CD4-positive, alpha-beta T cell (primary cell): ENCODE measurements around the gene RANBP3L. TPM values are rescaled to one million over a fixed set of nuclear protein-coding genes. Genes with fewer than 3 reads are reported as not detected.
"Not testable (repeated sequence)": the region's sequence is repeated elsewhere in the genome, so short reads cannot be mapped to it uniquely, and the experiment has no call there.

Source experiments
- ATAC-seq: fragments of 200-7000 bp; cut with Tn5 transposase; one replicate; pipeline ENCODE4 v1.10.0; 2022; ENCODE audit warnings: mild to moderate bottlenecking; ENCODE audit not compliant: poor library complexity
- CTCF ChIA-PET: fragments of 350-600 bp; sonication (Branson Sonifier 250); formaldehyde crosslinking; loops from one replicate; lab custom pipeline; 2021; ENCODE audit warnings: antibody characterized with exemption, inconsistent platforms; lab: Charles Lee
- POLR2A ChIA-PET: fragments of 350-600 bp; sonication (Branson Sonifier 250); formaldehyde crosslinking; loops from one replicate; lab custom pipeline; 2021; ENCODE audit warnings: antibody characterized with exemption, inconsistent platforms; lab: Charles Lee
- DNase-seq, 14 experiments: peaks; one replicate each; pipeline ENCODE4 v3.0.0-alpha.2; 2013 to 2020; ENCODE audit warnings: mixed read lengths in 2 of 14
- H3K27ac ChIP-seq, 2 donors: one replicate each; pipeline versions ENCODE4 v1.5.1 to v1.7.0; 2013; ENCODE audit warnings: low read length in 2 of 2, low read depth in 1 of 2, mild to moderate bottlenecking in 1 of 2
- H3K27me3 ChIP-seq, 2 experiments: 1 replicate in 1 of 2; 2 replicates in 1 of 2; pipeline versions ENCODE4 v1.6.1 to v1.7.0; 2013; ENCODE audit warnings: low read length in 2 of 2, control low read depth in 1 of 2, mild to moderate bottlenecking in 1 of 2, moderate library complexity in 1 of 2; ENCODE audit not compliant: insufficient read depth in 2 of 2, control insufficient read depth in 1 of 2
- H3K36me3 ChIP-seq: one replicate; pipeline ENCODE4 v1.6.1; 2013; ENCODE audit warnings: low read length, control low read depth; ENCODE audit not compliant: insufficient read depth
- H3K4me1 ChIP-seq: one replicate; pipeline ENCODE4 v1.6.1; 2013; ENCODE audit warnings: low read length, control low read depth; ENCODE audit not compliant: insufficient read depth
- H3K4me3 ChIP-seq: one replicate; pipeline ENCODE4 v1.5.1; 2013; ENCODE audit warnings: mild to moderate bottlenecking, low read length, moderate library complexity
- H3K9me3 ChIP-seq, 2 experiments: 1 replicate in 1 of 2; 2 replicates in 1 of 2; pipeline versions ENCODE4 v1.6.1 to v1.7.0; 2013; ENCODE audit warnings: low read length in 2 of 2, mild to moderate bottlenecking in 2 of 2, control low read depth in 1 of 2, moderate library complexity in 1 of 2; ENCODE audit not compliant: control insufficient read depth in 1 of 2, insufficient read depth in 1 of 2
- H3K27ac Mint-ChIP-seq: one replicate; pipeline ENCODE4 v1.8.0; 2020; ENCODE audit warnings: mixed read lengths
- H3K27me3 Mint-ChIP-seq: one replicate; pipeline ENCODE4 v1.8.0; 2021; ENCODE audit warnings: mixed read lengths
- H3K36me3 Mint-ChIP-seq: one replicate; pipeline ENCODE4 v1.8.0; 2021; ENCODE audit warnings: low read depth, mixed read lengths
- H3K4me1 Mint-ChIP-seq: one replicate; pipeline ENCODE4 v1.8.0; 2021; ENCODE audit warnings: low read depth, mixed read lengths
- H3K4me3 Mint-ChIP-seq: one replicate; pipeline ENCODE4 v1.8.0; 2020; ENCODE audit warnings: mild to moderate bottlenecking, mixed read lengths
- H3K9me3 Mint-ChIP-seq: one replicate; pipeline ENCODE4 v1.8.0; 2020; ENCODE audit warnings: mixed read lengths
- intact Hi-C, 2 experiments: fragments of 100-400 bp; cut with DNase I in 1 of 2; cut with micrococcal nuclease in 1 of 2; formaldehyde crosslinking; loops; one replicate each; pipeline versions ENCODE4 v1.15.1 to v1.9.0; 2023 to 2025; cut with DNase I, micrococcal nuclease
- polyA plus RNA-seq, 2 donors: library from polyadenylated mRNA; unstranded; fragments of 120-200 nt; gene quantifications; one replicate each; pipeline ENCODE4 v1.2.1, GENCODE V29; 2013
- total RNA-seq, 174 experiments: library from RNA in 2 of 174; stranded (reverse) in 2 of 174; gene quantifications; one replicate each; pipeline ENCODE4 v1.2.3 and lab custom pipeline; 2021 to 2026
- TF ChIP-seq, protein P1 (sequence below): fragments of 200-600 bp; IDR thresholded peaks from one replicate; pipeline ENCODE4 v1.8.0; 2022; ENCODE audit warnings: antibody characterized with exemption, mild to moderate bottlenecking

RANBP3L gene, protein sequence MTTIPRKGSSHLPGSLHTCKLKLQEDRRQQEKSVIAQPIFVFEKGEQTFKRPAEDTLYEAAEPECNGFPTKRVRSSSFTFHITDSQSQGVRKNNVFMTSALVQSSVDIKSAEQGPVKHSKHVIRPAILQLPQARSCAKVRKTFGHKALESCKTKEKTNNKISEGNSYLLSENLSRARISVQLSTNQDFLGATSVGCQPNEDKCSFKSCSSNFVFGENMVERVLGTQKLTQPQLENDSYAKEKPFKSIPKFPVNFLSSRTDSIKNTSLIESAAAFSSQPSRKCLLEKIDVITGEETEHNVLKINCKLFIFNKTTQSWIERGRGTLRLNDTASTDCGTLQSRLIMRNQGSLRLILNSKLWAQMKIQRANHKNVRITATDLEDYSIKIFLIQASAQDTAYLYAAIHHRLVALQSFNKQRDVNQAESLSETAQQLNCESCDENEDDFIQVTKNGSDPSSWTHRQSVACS
- total RNA-seq (not detected), total RNA-seq (lab: John Stamatoyannopoulos, UW) (0 to 0.26 (median 0) reads per million in 172 experiments)
- polyA plus RNA-seq (2013, experiment 1 of 2): not detected
- 0.01 TPM for polyA plus RNA-seq (2013, experiment 2 of 2)

DNA sequence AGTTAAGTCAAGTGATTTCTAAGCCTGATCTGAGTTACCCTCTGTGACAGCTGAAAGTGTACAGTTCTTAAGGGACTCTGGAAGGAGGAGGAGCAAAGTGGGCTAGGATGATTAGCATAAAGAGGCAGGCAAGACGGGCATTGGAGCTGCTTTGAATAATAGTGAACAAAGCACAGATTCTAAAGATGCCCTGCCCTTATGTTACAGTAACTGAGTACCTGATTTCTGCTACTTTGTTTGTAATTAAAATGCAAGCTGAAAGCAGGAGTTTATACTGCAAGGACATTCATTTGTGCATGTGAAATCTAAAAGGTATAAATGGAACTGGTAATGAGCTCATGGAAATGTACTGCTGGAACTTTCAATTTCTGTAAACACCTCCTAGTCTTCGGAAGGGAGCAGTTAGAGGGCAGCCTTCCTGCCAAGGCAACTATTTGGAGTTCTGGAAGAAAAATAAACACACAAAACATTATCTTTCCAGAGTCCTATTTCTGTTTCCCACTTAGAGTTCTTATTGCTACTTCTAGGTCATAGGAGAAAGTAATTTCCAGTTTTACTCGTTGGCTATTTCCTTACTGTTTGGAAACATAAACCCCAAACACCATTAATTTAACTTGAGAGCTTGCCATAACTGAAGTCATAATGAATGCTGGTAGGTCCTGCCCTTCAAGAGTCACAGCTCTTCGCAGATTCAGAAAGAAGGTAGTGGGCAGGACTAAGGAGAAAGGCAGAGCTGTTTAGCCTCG lies at the start of gene RANBP3L:
RANBP3L (minus strand) TSS at position 45 of the 746 bp plus-strand sequence. CDS start 486 bp downstream, outside the sequence.
- Histone ChIP-seq H3K27me3 (peaks cover 4 to 6% of the 10 kb centered on the region in 2 experiments), H3K4me3 (no peak within 1 kb of the TSS), H3K9me3 (no peaks in the 10 kb centered on the region), H3K27ac (no peak within 1 kb of the TSS), H3K36me3 (no peaks in the 10 kb centered on the region), H3K4me1 (no peaks in the 10 kb centered on the region)
- Mint-ChIP-seq H3K36me3 (no peaks in the 10 kb centered on the region), H3K9me3 (no peaks in the 10 kb centered on the region), H3K4me1 (peaks cover 12% of the 10 kb centered on the region), H3K27me3 (peaks cover 14% of the 10 kb centered on the region), H3K27ac (no peak within 1 kb of the TSS), H3K4me3 (no peak within 1 kb of the TSS)
- POLR2A ChIA-PET: no interaction called here
- ATAC-seq (no peak), DNase-seq (peak in 1 of 14 experiments; percentile 2)
- CTCF ChIA-PET: no interaction called here
- TF ChIP-seq, protein P1, sequence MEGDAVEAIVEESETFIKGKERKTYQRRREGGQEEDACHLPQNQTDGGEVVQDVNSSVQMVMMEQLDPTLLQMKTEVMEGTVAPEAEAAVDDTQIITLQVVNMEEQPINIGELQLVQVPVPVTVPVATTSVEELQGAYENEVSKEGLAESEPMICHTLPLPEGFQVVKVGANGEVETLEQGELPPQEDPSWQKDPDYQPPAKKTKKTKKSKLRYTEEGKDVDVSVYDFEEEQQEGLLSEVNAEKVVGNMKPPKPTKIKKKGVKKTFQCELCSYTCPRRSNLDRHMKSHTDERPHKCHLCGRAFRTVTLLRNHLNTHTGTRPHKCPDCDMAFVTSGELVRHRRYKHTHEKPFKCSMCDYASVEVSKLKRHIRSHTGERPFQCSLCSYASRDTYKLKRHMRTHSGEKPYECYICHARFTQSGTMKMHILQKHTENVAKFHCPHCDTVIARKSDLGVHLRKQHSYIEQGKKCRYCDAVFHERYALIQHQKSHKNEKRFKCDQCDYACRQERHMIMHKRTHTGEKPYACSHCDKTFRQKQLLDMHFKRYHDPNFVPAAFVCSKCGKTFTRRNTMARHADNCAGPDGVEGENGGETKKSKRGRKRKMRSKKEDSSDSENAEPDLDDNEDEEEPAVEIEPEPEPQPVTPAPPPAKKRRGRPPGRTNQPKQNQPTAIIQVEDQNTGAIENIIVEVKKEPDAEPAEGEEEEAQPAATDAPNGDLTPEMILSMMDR: no peak
- intact Hi-C loops: loop anchor here in 1 of 2 experiments (10.0 kb wide), 1 partner anchor 87 kb away; no protein-coding TSS in a partner anchor

GRCh38 chr5:36346896-36347690 lies 45.4 kb upstream of the RANBP3L start:
- DNase-seq (no peak), ATAC-seq (no peak)
- POLR2A ChIA-PET: no interaction called here
- Mint-ChIP-seq H3K9me3 (peaks cover 5% of the 10 kb centered on the region), H3K4me1 (no peaks in the 10 kb centered on the region), H3K36me3 (no peaks in the 10 kb centered on the region), H3K4me3 (no peak overlapping the region), H3K27me3 (peaks cover 5% of the 10 kb centered on the region), H3K27ac (no peak overlapping the region)
- Histone ChIP-seq H3K27ac (no peak overlapping the region), H3K9me3 (no peaks in the 10 kb centered on the region), H3K36me3 (no peaks in the 10 kb centered on the region), H3K27me3 (no peaks in the 10 kb centered on the region), H3K4me3 (no peak overlapping the region), H3K4me1 (no peaks in the 10 kb centered on the region)
- intact Hi-C loops: no loop called here
- CTCF ChIA-PET: no interaction called here
- TF ChIP-seq, protein P1: no peak

GRCh38 chr5:36344899-36345298 lies 43.2 kb upstream of the RANBP3L start:
- ChIA-PET POLR2A (no interaction called here), CTCF (no interaction called here)
- H3K27me3 ChIP-seq: no peaks in the 10 kb centered on the region
- TF ChIP-seq, protein P1: no peak
- H3K27ac ChIP-seq: no peak overlapping the region
- no peaks in the 10 kb centered on the region for H3K4me1 ChIP-seq
- intact Hi-C loops: no loop called here
- Mint-ChIP-seq H3K36me3 (no peaks in the 10 kb centered on the region), H3K9me3 (peaks cover 5% of the 10 kb centered on the region), H3K27me3 (peaks cover 7% of the 10 kb centered on the region), H3K27ac (no peak overlapping the region), H3K4me3 (no peak overlapping the region), H3K4me1 (no peaks in the 10 kb centered on the region)
- H3K36me3 ChIP-seq: no peaks in the 10 kb centered on the region
- H3K4me3 ChIP-seq: no peak overlapping the region
- DNase-seq: no peak
- ATAC-seq: no peak
- no peaks in the 10 kb centered on the region for H3K9me3 ChIP-seq

DNA sequence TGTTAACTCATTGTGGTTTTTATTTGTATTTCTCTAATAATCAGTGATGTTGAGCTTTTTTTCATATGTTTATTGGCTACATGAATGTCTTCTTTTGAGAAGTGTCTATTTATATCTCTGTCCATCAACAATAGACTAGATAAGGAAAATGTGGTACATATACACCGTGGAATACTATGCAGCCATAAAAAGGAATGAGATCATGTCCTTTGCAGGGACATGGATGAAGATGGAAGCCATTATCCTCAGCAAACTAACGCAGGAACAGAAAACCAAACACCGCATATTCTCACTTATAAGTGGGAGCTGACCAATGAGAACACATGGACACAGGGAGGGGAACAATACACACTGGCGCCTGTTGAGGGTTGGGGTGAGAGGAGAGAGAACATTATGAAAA lies 40.0 kb upstream of the RANBP3L start:
- H3K36me3 ChIP-seq, H3K9me3 Mint-ChIP-seq, H3K27ac Mint-ChIP-seq, H3K9me3 ChIP-seq, CTCF ChIA-PET, H3K4me3 ChIP-seq, H3K27me3 ChIP-seq, intact Hi-C loops, H3K27ac ChIP-seq, H3K36me3 Mint-ChIP-seq, H3K4me1 ChIP-seq, DNase-seq, H3K4me1 Mint-ChIP-seq, H3K4me3 Mint-ChIP-seq, ATAC-seq, POLR2A ChIA-PET: not testable (repeated sequence)
- H3K27me3 Mint-ChIP-seq: peaks cover 16% of the 10 kb centered on the region
